ENCODE measurements around the gene PEX26.

DNA sequence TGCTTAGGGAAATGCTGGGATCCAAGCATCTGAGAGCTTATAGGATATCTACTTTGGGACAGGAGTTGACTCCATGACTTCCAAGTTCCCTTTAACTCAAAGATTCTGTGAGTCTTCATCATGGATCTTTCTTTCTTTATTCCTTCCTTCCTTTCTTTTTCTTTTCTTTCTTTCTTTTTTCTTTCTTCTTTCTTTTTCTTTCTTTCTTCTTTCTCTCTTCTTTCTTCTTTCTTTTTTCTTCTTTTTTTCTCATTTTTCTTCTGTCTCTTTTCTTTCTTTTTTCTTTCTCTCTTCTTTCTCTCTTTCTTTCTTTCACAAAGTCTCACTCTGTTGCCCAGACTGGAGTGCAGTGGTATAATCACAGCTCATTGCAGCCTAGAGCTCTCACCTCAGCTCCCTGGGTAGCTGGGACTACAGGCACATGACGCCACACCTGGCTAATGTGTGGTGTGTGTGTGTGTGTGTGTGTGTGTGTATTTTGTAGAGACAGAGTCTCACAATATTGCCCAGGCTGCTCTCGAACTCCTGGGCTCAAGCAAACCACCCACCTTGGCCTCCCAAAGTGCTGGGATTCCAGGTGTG is 48.0 kb upstream of the PEX26 start:
- TF ChIP-seq GATA2 (IDR thresholded peaks at IDR 0.05; ENCODE audit: low read depth, low read length) (no peak), GATA3 (IDR thresholded peaks at IDR 0.05; ENCODE audit: low read depth, low read length) (no peak)

Data from SH-SY5Y (cell line).